GM23338 (cell line): ENCODE measurements around the gene C4BPA. TPM values are rescaled to one million over a fixed set of nuclear protein-coding genes. Genes with fewer than 3 reads are reported as not detected.

Experiments used
- ATAC-seq: fragments of 200-7000 bp; cut with Tn5 transposase; 3 replicates; pipeline ENCODE4 v1.9.1; 2020
- DNase-seq: peaks from one replicate; pipeline ENCODE4 v3.0.0-alpha.2; 2015; ENCODE audit warnings: low spot score
- H2AFZ ChIP-seq: fragments of 200-600 bp; sonication (generic); 2 replicates; pipeline ENCODE4 v1.8.0; 2016; ENCODE audit warnings: antibody characterized with exemption, mild to moderate bottlenecking, moderate library complexity
- H3F3A ChIP-seq: fragments of 200-600 bp; sonication (generic); replicated peaks from 2 replicates; pipeline ENCODE4 v1.8.0; 2017; ENCODE audit warnings: antibody characterized with exemption, mixed run types, low read depth
- H3K27ac ChIP-seq: fragments of 200-600 bp; sonication (generic); 2 replicates; pipeline ENCODE4 v1.6.1; 2016; ENCODE audit warnings: low read depth
- H3K27me3 ChIP-seq: fragments of 200-600 bp; sonication (generic); 2 replicates; pipeline ENCODE4 v1.8.0; 2016; ENCODE audit warnings: mild to moderate bottlenecking, mixed run types, moderate library complexity; ENCODE audit not compliant: insufficient read depth
- H3K36me3 ChIP-seq: fragments of 200-600 bp; sonication (generic); 2 replicates; pipeline ENCODE4 v1.8.0; 2016; ENCODE audit warnings: mild to moderate bottlenecking; ENCODE audit not compliant: insufficient read depth
- H3K4me1 ChIP-seq: fragments of 200-600 bp; sonication (generic); 2 replicates; pipeline ENCODE4 v1.8.0; 2016; ENCODE audit warnings: mild to moderate bottlenecking, moderate library complexity; ENCODE audit not compliant: insufficient read depth
- H3K4me2 ChIP-seq: fragments of 200-600 bp; sonication (generic); 2 replicates; pipeline ENCODE4 v1.7.1; 2017; ENCODE audit warnings: mixed run types
- H3K4me3 ChIP-seq: fragments of 200-600 bp; sonication (generic); 2 replicates; pipeline ENCODE4 v1.6.1; 2016; ENCODE audit warnings: mixed run types
- H3K79me2 ChIP-seq: fragments of 200-600 bp; sonication (generic); replicated peaks from 2 replicates; pipeline ENCODE4 v1.8.0; 2017; ENCODE audit warnings: mild to moderate bottlenecking; ENCODE audit not compliant: insufficient read depth
- H3K9me2 ChIP-seq: fragments of 200-600 bp; sonication (generic); 2 replicates; pipeline ENCODE4 v1.8.0; 2017; ENCODE audit not compliant: insufficient read depth
- H4K20me1 ChIP-seq: fragments of 200-600 bp; sonication (generic); replicated peaks from 2 replicates; pipeline ENCODE4 v1.8.0; 2017; ENCODE audit warnings: mild to moderate bottlenecking; ENCODE audit not compliant: insufficient read depth
- H3K27ac Mint-ChIP-seq: 2 replicates; pipeline ENCODE4 v1.8.0; 2020; ENCODE audit warnings: inconsistent platforms, mild to moderate bottlenecking, moderate library complexity, mixed read lengths
- H3K27me3 Mint-ChIP-seq: 3 replicates; pipeline ENCODE4 v1.8.0; 2022; ENCODE audit warnings: low read depth, mild to moderate bottlenecking, moderate library complexity, mixed read lengths, inconsistent platforms; ENCODE audit not compliant: insufficient read depth, poor library complexity
- H3K36me3 Mint-ChIP-seq: 3 replicates; pipeline ENCODE4 v1.8.0; 2021; ENCODE audit warnings: low read depth, mild to moderate bottlenecking, inconsistent platforms, moderate library complexity, mixed read lengths
- H3K4me1 Mint-ChIP-seq: 3 replicates; pipeline ENCODE4 v1.8.0; 2020; ENCODE audit warnings: mild to moderate bottlenecking, inconsistent platforms, mixed read lengths
- H3K4me3 Mint-ChIP-seq: 3 replicates; pipeline ENCODE4 v1.8.0; 2021; ENCODE audit warnings: moderate library complexity, mild to moderate bottlenecking, inconsistent platforms, mixed read lengths
- H3K9me3 Mint-ChIP-seq: 3 replicates; pipeline ENCODE4 v1.8.0; 2020; ENCODE audit warnings: moderate library complexity, mild to moderate bottlenecking, inconsistent platforms, mixed read lengths
- CREB1 ChIP-seq: fragments of 250-450 bp; sonication (Bioruptor Pico); IDR thresholded peaks from 2 replicates; pipeline ENCODE4 v1.5.0; 2020; ENCODE audit warnings: low read depth, mild to moderate bottlenecking, moderate library complexity
- CTCF ChIP-seq, 2 experiments: fragments of 200-600 bp in 1 of 2; sonication (generic) in 1 of 2; conservative IDR thresholded peaks; 2 replicates each; pipeline versions ENCODE4 v1.5.1 to v1.6.1; 2016 to 2017; ENCODE audit warnings: antibody characterized with exemption in 2 of 2, low read depth in 2 of 2, mild to moderate bottlenecking in 2 of 2, moderate library complexity in 1 of 2
- EZH2 ChIP-seq: fragments of 200-600 bp; sonication (generic); IDR thresholded peaks from one replicate; pipeline ENCODE4 v1.8.0; 2017; ENCODE audit warnings: antibody characterized with exemption, mild to moderate bottlenecking, low read depth; ENCODE audit not compliant: unreplicated experiment
- EZH2phosphoT487 ChIP-seq: fragments of 200-600 bp; sonication (generic); IDR thresholded peaks from one replicate; pipeline ENCODE4 v1.8.1; 2018; ENCODE audit warnings: antibody characterized with exemption; ENCODE audit not compliant: unreplicated experiment
- JUNB ChIP-seq: IDR thresholded peaks from one replicate; pipeline ENCODE4 v1.6.1; 2016; ENCODE audit warnings: antibody characterized with exemption; ENCODE audit not compliant: unreplicated experiment
- NANOG ChIP-seq: IDR thresholded peaks from 2 replicates; pipeline ENCODE4 v1.6.1; 2016; ENCODE audit warnings: antibody characterized with exemption, borderline replicate concordance
- POLR2AphosphoS5 ChIP-seq: IDR thresholded peaks from 2 replicates; pipeline ENCODE4 v1.6.1; 2016; ENCODE audit warnings: antibody characterized with exemption, low read depth
- REST ChIP-seq: IDR thresholded peaks from one replicate; pipeline ENCODE4 v1.6.1; 2018; ENCODE audit warnings: antibody characterized with exemption; ENCODE audit not compliant: unreplicated experiment
- STAT1 ChIP-seq: IDR thresholded peaks from one replicate; pipeline ENCODE4 v1.6.1; 2016; ENCODE audit warnings: antibody characterized with exemption; ENCODE audit not compliant: unreplicated experiment
- ZNF331 ChIP-seq: fragments of 250-450 bp; sonication (Bioruptor Pico); IDR thresholded peaks from 2 replicates; pipeline ENCODE4 v1.5.0; 2020; ENCODE audit warnings: low read depth, mild to moderate bottlenecking, moderate library complexity
- polyA plus RNA-seq: library from polyadenylated mRNA; unstranded; fragments of >200 nt; fragmentation: Nextera tagmentation; extraction: Ambion mirVana; gene quantifications from 2 replicates; pipeline ENCODE4 v1.2.1, GENCODE V29; 2016
- total RNA-seq: library from RNA; depleted of rRNA; stranded (reverse); fragments of >200 nt; shearing (Covaris generic); gene quantifications from 2 replicates; pipeline ENCODE4 v1.2.3, GENCODE V29; 2014

The C4BPA gene
- total and polyA plus RNA-seq, 2 experiments from 2014 or later = not detected

GRCh38 chr1:207088161-207088560, 15.9 kb upstream of the C4BPA start:
- H3K9me2 ChIP-seq = no peaks in the 10 kb centered on the region
- H3K27me3 Mint-ChIP-seq = no peaks in the 10 kb centered on the region
- no peak for ATAC-seq
- H3K4me3 Mint-ChIP-seq = no peak overlapping the region
- H3K27ac Mint-ChIP-seq = no peak overlapping the region
- H3K4me3 ChIP-seq = no peak overlapping the region
- H3K27me3 ChIP-seq = no peaks in the 10 kb centered on the region
- TF ChIP-seq CREB1 (CRISPR knock-in tag) = no peak
- TF ChIP-seq EZH2 = no peak
- TF ChIP-seq EZH2phosphoT487 = no peak
- no peak for TF ChIP-seq JUNB
- TF ChIP-seq STAT1 = no peak
- H3K9me3 Mint-ChIP-seq = no peaks in the 10 kb centered on the region
- H3K4me2 ChIP-seq = no peak overlapping the region
- no peaks in the 10 kb centered on the region for H4K20me1 ChIP-seq
- H3K36me3 ChIP-seq = no peaks in the 10 kb centered on the region
- DNase-seq = no peak
- H3K4me1 Mint-ChIP-seq = peaks cover 15% of the 10 kb centered on the region
- no peak overlapping the region for H2AFZ ChIP-seq
- no peaks in the 10 kb centered on the region for H3F3A ChIP-seq
- no peak overlapping the region for H3K27ac ChIP-seq
- H3K36me3 Mint-ChIP-seq = no peaks in the 10 kb centered on the region
- H3K79me2 ChIP-seq = no peaks in the 10 kb centered on the region
- H3K4me1 ChIP-seq = no peaks in the 10 kb centered on the region

- no peaks in the 10 kb centered on the region for H3K9me2 ChIP-seq
- peak within 1 kb of the TSS; percentile 30; the same call in 1 of the 2 replicates for H2AFZ ChIP-seq
- H3F3A ChIP-seq = no peaks in the 10 kb centered on the region
- H3K27ac Mint-ChIP-seq = no peak within 1 kb of the TSS
- H3K36me3 ChIP-seq = no peaks in the 10 kb centered on the region
- DNase-seq (no peak), ATAC-seq (no peak)
- H3K4me2 ChIP-seq = no peak within 1 kb of the TSS
- no peaks in the 10 kb centered on the region for H3K4me1 ChIP-seq
- no peak for TF ChIP-seq NANOG
- TF ChIP-seq STAT1 = no peak
- no peak for TF ChIP-seq REST
- no peak for TF ChIP-seq ZNF331 (CRISPR knock-in tag)
- no peak for TF ChIP-seq CTCF (conservative IDR thresholded peaks at IDR 0.05; ENCODE audit: low read depth in 2 of 2)
- no peak for TF ChIP-seq POLR2AphosphoS5
- no peak for TF ChIP-seq EZH2phosphoT487
- no peak within 1 kb of the TSS for H3K4me3 Mint-ChIP-seq
- no peaks in the 10 kb centered on the region for H3K27me3 ChIP-seq
- H4K20me1 ChIP-seq = no peaks in the 10 kb centered on the region
- H3K36me3 Mint-ChIP-seq = no peaks in the 10 kb centered on the region
- H3K9me3 Mint-ChIP-seq = no peaks in the 10 kb centered on the region
- H3K27me3 Mint-ChIP-seq = no peaks in the 10 kb centered on the region
- H3K4me1 Mint-ChIP-seq = peaks cover 15% of the 10 kb centered on the region
- H3K79me2 ChIP-seq = no peaks in the 10 kb centered on the region
- H3K4me3 ChIP-seq = no peak within 1 kb of the TSS
- no peak within 1 kb of the TSS for H3K27ac ChIP-seq
Observed at GRCh38 chr1:207088701-207089626, 15.1 kb upstream of the C4BPA start, which contains the start of gene C4BPB. Gene C4BPB, plus strand, starts transcription at chr1:207088860. Its CDS starts 672 bp downstream, at chr1:207089532.
